DMS 273 (cell line): ENCODE results near the gene HYCC1.

ENCODE experiments used
- DNase-seq: peaks from one replicate; lab custom pipeline; 2025; ENCODE audit not compliant: unreplicated experiment; lab: John Stamatoyannopoulos, UW

The HYCC1 gene

GRCh38 chr7:23017309-23017708 is 3.4 kb upstream of the HYCC1 start:
- no peak for DNase-seq

DNA sequence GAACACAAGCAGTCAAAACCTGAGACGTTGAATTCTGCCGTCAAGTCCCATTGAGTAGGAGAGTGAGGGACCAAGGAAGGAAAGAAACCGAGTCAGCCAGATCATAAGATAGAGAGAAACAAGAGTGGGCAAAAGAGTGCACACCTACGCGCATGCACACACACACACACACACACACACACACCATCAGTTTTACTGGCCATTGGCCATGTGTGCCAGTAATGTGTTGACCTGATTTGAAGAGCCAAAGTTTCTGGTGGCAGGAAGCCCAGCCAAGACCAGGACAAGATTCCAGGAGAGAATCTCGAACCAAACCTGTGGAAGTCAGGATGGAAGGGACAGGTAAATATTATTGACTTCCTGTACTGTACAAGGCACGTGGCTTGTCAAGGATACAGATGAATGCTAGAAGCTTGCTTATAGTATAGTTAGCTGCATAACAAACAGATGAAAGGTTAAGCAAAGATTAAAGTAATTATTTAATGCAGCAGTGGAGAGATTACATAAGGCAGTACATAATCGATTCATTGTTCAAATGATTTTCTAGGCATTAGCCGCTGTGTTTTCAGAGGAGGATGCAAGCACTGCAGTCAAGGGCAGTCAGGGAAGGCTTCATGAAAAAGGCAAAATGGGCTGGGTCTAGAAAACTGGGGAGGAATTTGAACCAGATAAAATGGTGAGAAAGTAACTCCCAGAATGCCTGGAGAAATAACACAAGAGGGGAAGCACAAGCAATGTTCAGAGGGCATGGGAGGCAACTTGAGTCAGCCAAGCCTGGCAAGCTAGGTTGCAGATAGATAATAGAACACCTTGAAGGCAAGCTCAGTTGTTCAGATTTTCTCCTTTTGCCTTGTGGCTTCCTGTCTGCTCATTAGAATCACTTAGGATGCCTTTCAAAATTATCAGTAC is 2.7 kb upstream of the HYCC1 start:
- no peak for DNase-seq

DNA sequence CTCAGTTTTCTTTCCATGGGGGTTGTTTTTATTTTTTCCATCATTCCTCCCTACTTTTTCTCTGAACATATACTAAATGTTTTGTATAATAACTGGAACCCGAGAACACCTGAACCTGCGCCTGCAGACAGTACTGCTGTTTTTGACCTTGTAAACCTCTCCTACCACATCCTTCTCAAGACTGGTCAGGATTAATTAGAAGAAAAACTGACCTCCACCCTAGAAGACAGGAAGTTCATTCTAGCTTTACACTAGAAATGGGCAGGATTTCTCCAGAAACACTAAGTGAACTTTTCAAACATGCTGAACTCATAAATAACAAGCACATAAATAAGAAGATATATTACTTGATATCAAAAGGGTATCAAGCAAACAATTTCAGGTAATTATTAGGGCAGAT is 751 bp upstream of the HYCC1 start:
- no peak for DNase-seq

- DNase-seq = peak; percentile 75
Observed at GRCh38 chr7:23012908-23013714, 819 bp downstream of the HYCC1 start.

- DNase-seq = peak; percentile 25
Observed at GRCh38 chr7:23012186-23012585, 1.7 kb downstream of the HYCC1 start.

DNA sequence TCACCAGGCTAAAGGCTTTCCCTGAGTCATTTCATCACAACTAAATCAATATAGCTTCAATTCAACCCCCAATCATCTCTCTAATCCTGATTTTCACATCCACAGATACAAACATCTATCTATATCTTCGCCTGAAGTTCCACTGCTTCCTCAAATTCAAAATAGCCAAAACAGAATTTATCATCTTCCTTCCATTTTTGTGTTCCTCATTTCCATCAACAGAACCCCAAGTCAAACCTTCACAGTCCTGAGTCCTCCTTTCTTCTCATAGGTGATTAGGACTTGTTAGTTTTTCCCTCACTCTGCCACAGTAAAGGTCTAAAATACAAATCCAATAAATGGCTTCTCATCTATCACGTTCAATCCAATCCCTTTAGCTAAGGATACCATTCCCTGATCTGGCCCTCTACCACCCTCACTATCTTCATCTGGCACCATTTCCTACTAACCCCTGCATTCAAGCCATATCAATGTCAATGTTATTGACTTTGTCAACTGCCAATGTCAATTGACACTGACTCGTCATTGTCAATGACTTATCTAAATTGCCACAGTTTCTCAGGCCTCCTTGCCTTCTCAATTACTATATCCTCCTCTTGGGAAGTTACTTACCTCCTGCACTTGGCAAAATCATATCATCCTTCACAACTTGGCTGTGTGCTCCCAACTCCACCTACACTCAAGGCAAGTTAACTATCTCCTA is 2.6 kb downstream of the HYCC1 start:
- no peak for DNase-seq

DNA sequence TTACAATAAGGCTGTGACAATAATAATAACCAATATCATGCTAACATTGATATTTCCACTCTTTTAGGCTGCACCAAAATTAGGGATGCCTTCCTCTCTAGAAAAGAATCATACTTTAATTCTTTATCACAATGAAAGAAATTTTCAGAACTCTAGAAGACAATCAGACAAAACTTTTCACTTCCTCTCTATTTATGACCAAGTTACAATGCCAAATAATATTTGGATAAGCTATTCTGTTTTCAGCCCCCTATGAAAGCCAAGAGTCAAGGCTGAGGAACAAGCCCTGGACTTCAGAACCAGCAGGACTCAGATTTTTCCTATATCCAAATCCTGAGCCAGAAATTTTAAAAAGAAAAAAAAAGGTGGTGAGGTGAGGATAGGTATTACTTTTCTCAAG is 4.6 kb downstream of the HYCC1 start:
- no peak for DNase-seq

- peak; percentile 31 for DNase-seq
Observed at GRCh38 chr7:23004247-23004520, 9.7 kb downstream of the HYCC1 start.

GRCh38 chr7:23003505-23004246 is 10.3 kb downstream of the HYCC1 start:
- DNase-seq = peak; percentile 48

DNA sequence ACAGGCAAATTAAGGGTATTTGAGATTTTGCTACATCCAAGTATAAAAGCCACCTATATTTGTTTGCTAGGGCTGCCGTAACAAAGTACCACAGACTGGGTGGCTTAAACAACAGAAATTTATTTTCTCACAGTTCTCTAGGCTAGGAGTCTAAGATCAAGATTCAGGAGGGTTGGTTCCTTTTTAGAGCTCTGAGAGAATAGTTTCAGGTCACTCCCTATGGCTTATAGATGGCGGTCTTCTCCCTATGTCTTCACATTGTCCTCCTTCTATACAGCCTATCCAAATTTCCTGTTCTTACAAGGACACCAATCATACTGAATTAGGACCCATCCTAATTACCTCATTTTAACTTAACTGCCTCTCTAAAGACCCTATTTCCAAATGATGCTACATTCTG is 11.2 kb downstream of the HYCC1 start:
- no peak for DNase-seq

DNA sequence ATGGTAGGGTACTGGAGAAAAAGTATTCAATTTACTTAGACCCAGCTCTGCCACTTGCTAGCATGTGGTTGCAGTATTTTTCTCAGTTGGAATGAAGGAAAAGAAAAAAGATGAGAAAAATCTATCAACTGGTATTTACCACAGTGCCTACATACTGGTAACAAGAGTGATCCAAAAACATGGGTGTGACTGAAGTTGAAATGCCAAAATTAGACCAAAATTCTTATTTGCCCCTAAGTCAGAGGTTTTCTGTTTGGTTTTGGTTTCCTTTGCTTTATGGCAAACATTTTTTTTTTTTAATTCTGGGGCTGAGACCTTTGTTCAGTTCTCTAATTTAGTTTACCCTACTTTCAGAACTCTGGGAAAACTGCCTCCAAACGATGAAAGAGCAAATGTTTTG is 12.3 kb downstream of the HYCC1 start:
- DNase-seq = peak; percentile 30

- peak; percentile 64 for DNase-seq
Observed at GRCh38 chr7:23000597-23001360, 13.2 kb downstream of the HYCC1 start.

- peak; percentile 95 for DNase-seq
Observed at GRCh38 chr7:22998519-22998896, 15.4 kb downstream of the HYCC1 start.

GRCh38 chr7:22997871-22998518 is 15.9 kb downstream of the HYCC1 start:
- peak; percentile 62 for DNase-seq

- no peak for DNase-seq
Observed at GRCh38 chr7:22996470-22996869, 17.5 kb downstream of the HYCC1 start.

DNA sequence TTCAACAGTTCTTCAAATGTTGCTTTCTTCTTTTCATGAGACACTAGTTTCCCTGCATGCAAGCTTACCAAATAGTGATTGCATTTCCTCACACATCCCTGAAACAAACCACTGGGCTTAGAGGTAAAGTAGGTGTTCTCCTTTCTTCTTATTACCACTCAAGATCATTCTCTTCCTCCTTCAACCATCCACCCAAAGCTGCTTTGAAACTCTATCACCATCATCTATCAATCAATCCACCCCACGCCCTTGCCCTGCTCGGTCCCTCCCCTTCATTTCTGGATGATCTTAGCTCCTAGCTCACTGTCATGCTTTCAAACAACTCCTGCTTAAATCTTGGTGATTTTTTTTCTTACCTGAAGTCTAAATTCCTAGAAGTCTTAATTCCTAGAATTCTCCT is 18.9 kb downstream of the HYCC1 start:
- DNase-seq = no peak

- no peak for DNase-seq
Observed at GRCh38 chr7:22992874-22993840, 20.8 kb downstream of the HYCC1 start.

GRCh38 chr7:22990588-22990949 is 23.4 kb downstream of the HYCC1 start:
- peak; percentile 18 for DNase-seq
